ENCODE data around the gene COL23A1. TPM values are rescaled to one million over a fixed set of nuclear protein-coding genes. Genes with fewer than 3 reads are reported as not detected.

Gene COL23A1
- total and polyA plus RNA-seq, 8 donors = 0.06 to 0.68 (median 0.33) TPM; not detected in 2

- FAIRE-seq (no peak), ATAC-seq (no peak), DNase-seq (no peak)
- intact Hi-C loops (cut with DNase I) = no loop called here
- H3K4me3 ChIP-seq = no peak overlapping the region
- 58 to 64% methylated on average over 6 of the region's 6 CpGs for WGBS, 2 donors
- TF ChIP-seq, protein P1, sequence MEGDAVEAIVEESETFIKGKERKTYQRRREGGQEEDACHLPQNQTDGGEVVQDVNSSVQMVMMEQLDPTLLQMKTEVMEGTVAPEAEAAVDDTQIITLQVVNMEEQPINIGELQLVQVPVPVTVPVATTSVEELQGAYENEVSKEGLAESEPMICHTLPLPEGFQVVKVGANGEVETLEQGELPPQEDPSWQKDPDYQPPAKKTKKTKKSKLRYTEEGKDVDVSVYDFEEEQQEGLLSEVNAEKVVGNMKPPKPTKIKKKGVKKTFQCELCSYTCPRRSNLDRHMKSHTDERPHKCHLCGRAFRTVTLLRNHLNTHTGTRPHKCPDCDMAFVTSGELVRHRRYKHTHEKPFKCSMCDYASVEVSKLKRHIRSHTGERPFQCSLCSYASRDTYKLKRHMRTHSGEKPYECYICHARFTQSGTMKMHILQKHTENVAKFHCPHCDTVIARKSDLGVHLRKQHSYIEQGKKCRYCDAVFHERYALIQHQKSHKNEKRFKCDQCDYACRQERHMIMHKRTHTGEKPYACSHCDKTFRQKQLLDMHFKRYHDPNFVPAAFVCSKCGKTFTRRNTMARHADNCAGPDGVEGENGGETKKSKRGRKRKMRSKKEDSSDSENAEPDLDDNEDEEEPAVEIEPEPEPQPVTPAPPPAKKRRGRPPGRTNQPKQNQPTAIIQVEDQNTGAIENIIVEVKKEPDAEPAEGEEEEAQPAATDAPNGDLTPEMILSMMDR (IDR thresholded peaks at IDR 0.05) = no peak
- no peak overlapping the region for H3K27ac ChIP-seq
- H3K27me3 ChIP-seq = no peaks in the 10 kb centered on the region
- no peaks in the 10 kb centered on the region for H3K36me3 ChIP-seq
- no peaks in the 10 kb centered on the region for H3K4me1 ChIP-seq
- H3K9me3 ChIP-seq = no peaks in the 10 kb centered on the region
These were observed 173.3 kb downstream of the COL23A1 start for GRCh38 chr5:178416919-178417318.

DNA sequence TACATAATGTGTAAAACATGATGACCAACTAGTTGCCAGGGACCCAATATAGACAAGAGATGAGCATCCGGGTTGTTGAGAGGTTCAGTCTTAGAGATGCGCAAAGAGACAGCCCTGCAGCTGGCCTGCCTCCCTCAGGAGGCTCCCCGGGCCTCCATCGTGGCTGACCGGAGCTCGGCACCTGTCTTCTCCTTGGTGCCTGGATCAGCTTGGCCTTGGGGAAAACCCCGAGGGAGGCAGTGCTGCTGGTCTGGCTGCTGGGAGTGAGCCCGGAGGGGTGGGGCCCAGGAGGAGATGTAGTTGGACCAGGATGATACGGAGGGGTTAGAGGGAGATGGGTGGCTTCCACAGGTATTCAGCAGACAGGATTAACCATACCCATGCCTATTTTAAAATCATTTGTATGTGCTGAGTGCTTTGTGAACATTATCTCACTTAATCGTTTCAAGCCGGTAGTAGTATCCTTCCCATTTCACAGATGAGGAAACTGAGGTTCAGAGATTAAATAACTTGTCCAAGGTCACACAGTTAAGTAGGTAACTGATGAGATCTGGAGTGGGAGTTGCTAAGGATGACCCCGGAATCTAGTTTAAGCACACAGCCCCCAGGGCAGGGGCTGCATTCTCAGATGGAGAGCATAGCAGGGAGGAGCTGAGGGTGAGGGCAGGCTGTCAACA lies 173.8 kb downstream of the COL23A1 start:
- TF ChIP-seq, protein P1 (IDR thresholded peaks at IDR 0.05) = no peak
- Histone ChIP-seq H3K27me3 (no peaks in the 10 kb centered on the region), H3K27ac (no peak overlapping the region), H3K9me3 (no peaks in the 10 kb centered on the region), H3K4me1 (no peaks in the 10 kb centered on the region), H3K4me3 (no peak overlapping the region), H3K36me3 (no peaks in the 10 kb centered on the region)
- intact Hi-C loops (cut with DNase I) = no loop called here
- DNase-seq (peak in 1 of 6 donors; percentile 41), FAIRE-seq (no peak), ATAC-seq (no peak)
- 83 to 86% methylated on average over 12 of the region's 12 CpGs for WGBS, 2 donors

DNA sequence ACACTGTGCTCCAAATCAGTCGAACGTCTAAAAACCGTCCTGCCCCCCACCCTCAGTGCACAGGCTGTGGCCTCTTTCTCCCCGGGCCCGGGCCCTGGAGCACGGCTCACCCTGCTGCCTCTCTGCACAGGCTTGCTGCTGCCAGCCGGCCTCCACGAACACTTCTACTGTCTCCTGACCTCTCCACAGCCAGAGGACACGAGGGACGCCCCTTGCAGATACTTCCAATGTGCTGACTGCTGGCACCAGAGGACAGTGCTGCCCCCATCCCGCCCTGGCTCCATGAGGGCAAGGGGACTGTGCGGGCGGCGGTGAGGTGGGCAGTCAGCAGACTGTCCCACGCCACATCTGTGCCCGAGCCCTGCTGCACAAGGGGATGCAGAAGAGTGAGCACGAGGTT lies 174.8 kb downstream of the COL23A1 start:
- intact Hi-C loops (cut with DNase I) = no loop called here
- WGBS, 2 donors = 59 to 76% methylated on average over 17 of the region's 17 CpGs
- TF ChIP-seq, protein P1 (IDR thresholded peaks at IDR 0.05) = no peak
- no peaks in the 10 kb centered on the region for H3K36me3 ChIP-seq
- DNase-seq (peak in 2 of 6 donors; percentile 33 to 51), FAIRE-seq (no peak), ATAC-seq (no peak)
- no peak overlapping the region for H3K27ac ChIP-seq
- H3K27me3 ChIP-seq = no peaks in the 10 kb centered on the region
- no peaks in the 10 kb centered on the region for H3K9me3 ChIP-seq
- H3K4me3 ChIP-seq = no peak overlapping the region
- H3K4me1 ChIP-seq = no peaks in the 10 kb centered on the region

DNA sequence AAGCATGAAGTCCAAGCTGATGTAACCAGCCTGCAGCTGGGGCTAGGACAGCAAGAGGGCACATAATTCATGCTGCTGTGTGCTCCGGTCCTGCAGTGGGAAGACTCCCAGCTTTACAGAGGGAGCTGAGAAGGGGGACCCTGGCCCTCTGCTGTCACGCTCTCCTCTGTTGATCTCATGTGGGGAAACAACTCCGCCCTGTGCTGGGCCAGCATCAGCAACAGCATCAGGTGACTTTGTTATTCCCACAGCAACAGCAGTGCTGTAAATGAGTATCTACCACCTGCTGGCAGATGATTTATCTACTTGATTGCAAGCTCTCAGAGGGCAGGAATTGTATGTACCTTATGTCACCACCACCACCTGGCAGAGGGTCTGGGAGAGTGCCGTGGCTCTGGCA lies 176.2 kb downstream of the COL23A1 start:
- DNase-seq (no peak), ATAC-seq (no peak), FAIRE-seq (no peak)
- H3K27ac ChIP-seq = no peak overlapping the region
- H3K36me3 ChIP-seq = no peaks in the 10 kb centered on the region
- WGBS, 2 donors = 34 to 42% methylated on average over 4 of the region's 4 CpGs
- H3K4me3 ChIP-seq = no peak overlapping the region
- H3K27me3 ChIP-seq = no peaks in the 10 kb centered on the region
- H3K9me3 ChIP-seq = no peaks in the 10 kb centered on the region
- H3K4me1 ChIP-seq = no peaks in the 10 kb centered on the region
- TF ChIP-seq, protein P1 (IDR thresholded peaks at IDR 0.05) = no peak
- intact Hi-C loops (cut with DNase I) = no loop called here

DNA sequence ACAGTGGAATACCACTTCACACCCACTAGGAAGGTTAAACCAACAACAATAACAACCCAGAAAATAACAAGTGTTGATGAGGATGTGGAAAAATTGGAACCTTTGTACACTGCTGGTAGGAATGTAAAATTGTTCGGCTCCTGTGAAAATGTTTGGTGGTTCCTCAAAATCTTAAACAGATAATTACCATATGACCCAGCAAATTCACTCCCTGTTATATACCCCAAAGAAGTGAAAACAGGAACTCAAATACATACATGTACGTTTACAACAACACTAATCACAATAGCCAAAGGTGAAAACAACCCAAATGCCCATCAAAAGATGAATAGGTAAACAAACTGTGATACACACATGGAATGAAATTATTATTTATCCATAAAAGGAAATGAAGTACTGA lies 179.1 kb downstream of the COL23A1 start:
- intact Hi-C loops (cut with DNase I) = no loop called here
- TF ChIP-seq, protein P1 (IDR thresholded peaks at IDR 0.05) = no peak
- no peaks in the 10 kb centered on the region for H3K9me3 ChIP-seq
- H3K36me3 ChIP-seq = no peaks in the 10 kb centered on the region
- H3K27me3 ChIP-seq = no peaks in the 10 kb centered on the region
- no peak overlapping the region for H3K4me3 ChIP-seq
- whole genome bisulfite sequencing, 2 donors = 43 to 66% methylated on average over 2 of the region's 2 CpGs
- FAIRE-seq (no peak), DNase-seq (no peak), ATAC-seq (no peak)
- H3K27ac ChIP-seq = no peak overlapping the region
- no peaks in the 10 kb centered on the region for H3K4me1 ChIP-seq
